Liver (tissue), 3 donors: ENCODE results near the gene F9.

Experiments
- CTCF ChIP-seq: fragments of 150-350 bp; IDR thresholded peaks from 2 replicates; pipeline ENCODE4 v1.5.1; 2017; ENCODE audit warnings: improper control_type of control experiment, low read depth, low read length; ENCODE audit not compliant: missing input control
- JUND ChIP-seq, 2 donors: IDR thresholded peaks; 2 replicates each; pipeline ENCODE4 v1.6.1; 2016; ENCODE audit warnings: antibody characterized with exemption in 2 of 2
- YY1 ChIP-seq: IDR thresholded peaks from 2 replicates; pipeline ENCODE4 v1.6.1; 2016; ENCODE audit warnings: antibody characterized with exemption, mild to moderate bottlenecking
- donor health status: healthy.
- donor health status: healthy.

GRCh38 chrX:139495324-139495723 is 35.2 kb upstream of the F9 start:
- TF ChIP-seq JUND (IDR thresholded peaks at IDR 0.05), result no peak
- no peak for TF ChIP-seq CTCF
- no peak for TF ChIP-seq YY1
